ENCODE results near the gene DDX49. TPM values are rescaled to one million over a fixed set of nuclear protein-coding genes. Genes with fewer than 3 reads are reported as not detected.

The DDX49 gene
- total RNA-seq, 4 donors from 2014 or later: 36.1 to 61.0 (median 46.9) TPM

DNA sequence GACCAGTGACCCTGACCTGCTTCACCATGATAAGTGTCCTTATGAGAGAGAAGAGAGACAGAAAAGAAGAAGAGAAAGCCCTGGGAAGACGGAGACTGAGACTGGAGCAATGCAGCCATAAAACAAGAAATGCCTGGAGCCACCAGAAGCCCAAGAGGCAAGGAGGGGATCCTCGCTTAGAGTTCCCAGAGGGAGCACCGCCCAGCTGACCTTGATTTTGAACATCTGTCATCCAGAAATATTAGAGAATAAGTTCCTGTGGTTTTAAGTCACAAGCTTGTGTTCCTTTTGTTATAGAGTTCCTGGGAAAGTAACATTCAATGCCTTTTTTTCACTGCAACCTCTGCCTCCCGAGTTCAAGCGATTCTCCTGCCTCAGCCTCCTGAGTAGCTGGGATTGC lies 43.8 kb upstream of the DDX49 start:
- H3K4me3 ChIP-seq: no peak overlapping the region
- peaks cover 0 to 9% (median 0%) of the 10 kb centered on the region in 3 donors for H3K9me3 ChIP-seq
- 83 to 86% methylated on average over 4 to 5 of the region's 5 CpGs for WGBS, 2 donors (ENCODE audit: low coverage in 1 of 2)
- no peak for TF ChIP-seq EP300 (IDR thresholded peaks at IDR 0.05)
- TF ChIP-seq POLR2AphosphoS5 (IDR thresholded peaks at IDR 0.05): no peak
- TF ChIP-seq, protein P1, sequence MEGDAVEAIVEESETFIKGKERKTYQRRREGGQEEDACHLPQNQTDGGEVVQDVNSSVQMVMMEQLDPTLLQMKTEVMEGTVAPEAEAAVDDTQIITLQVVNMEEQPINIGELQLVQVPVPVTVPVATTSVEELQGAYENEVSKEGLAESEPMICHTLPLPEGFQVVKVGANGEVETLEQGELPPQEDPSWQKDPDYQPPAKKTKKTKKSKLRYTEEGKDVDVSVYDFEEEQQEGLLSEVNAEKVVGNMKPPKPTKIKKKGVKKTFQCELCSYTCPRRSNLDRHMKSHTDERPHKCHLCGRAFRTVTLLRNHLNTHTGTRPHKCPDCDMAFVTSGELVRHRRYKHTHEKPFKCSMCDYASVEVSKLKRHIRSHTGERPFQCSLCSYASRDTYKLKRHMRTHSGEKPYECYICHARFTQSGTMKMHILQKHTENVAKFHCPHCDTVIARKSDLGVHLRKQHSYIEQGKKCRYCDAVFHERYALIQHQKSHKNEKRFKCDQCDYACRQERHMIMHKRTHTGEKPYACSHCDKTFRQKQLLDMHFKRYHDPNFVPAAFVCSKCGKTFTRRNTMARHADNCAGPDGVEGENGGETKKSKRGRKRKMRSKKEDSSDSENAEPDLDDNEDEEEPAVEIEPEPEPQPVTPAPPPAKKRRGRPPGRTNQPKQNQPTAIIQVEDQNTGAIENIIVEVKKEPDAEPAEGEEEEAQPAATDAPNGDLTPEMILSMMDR (IDR thresholded peaks at IDR 0.05): no peak
- no peak for TF ChIP-seq POLR2A (IDR thresholded peaks at IDR 0.05)
- H3K36me3 ChIP-seq: peaks cover 0 to 6% of the 10 kb centered on the region in 2 donors
- no peak for ATAC-seq
- H3K27ac ChIP-seq: no peak overlapping the region
- H3K27me3 ChIP-seq: peaks cover 6% of the 10 kb centered on the region
- no peaks in the 10 kb centered on the region for H3K4me1 ChIP-seq

DNA sequence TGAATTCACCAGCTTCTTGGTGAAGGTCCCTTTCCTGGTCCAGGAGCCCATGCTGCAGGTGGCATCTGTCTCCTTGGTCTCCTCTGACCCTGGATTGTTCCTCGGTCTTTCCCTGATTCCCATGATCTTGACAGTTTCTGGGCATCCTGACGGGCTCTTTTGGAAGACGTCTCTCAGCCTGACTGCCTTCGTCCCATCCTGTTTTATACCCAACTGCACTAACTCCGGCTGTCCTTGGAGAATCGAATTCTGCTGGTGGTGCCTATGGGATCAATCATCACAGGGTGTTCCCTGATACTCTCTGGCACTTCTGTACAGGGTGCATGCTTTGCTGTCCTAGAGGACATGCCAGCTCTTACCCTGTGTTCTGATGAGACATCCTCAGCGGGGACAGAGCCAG lies 42.6 kb upstream of the DDX49 start:
- ATAC-seq: no peak
- H3K9me3 ChIP-seq: peaks cover 0 to 9% (median 0%) of the 10 kb centered on the region in 3 donors
- H3K4me3 ChIP-seq: no peak overlapping the region
- no peaks in the 10 kb centered on the region for H3K4me1 ChIP-seq
- no peak for TF ChIP-seq POLR2AphosphoS5 (IDR thresholded peaks at IDR 0.05)
- TF ChIP-seq POLR2A (IDR thresholded peaks at IDR 0.05): no peak
- TF ChIP-seq, protein P1 (IDR thresholded peaks at IDR 0.05): no peak
- TF ChIP-seq EP300 (IDR thresholded peaks at IDR 0.05): no peak
- no peaks in the 10 kb centered on the region for H3K27me3 ChIP-seq
- H3K27ac ChIP-seq: no peak overlapping the region
- peaks cover 0 to 6% of the 10 kb centered on the region in 2 donors for H3K36me3 ChIP-seq
- WGBS, 2 donors (ENCODE audit: low coverage in 1 of 2): 94 to 100% methylated on average over 1 to 6 of the region's 7 CpGs

DNA sequence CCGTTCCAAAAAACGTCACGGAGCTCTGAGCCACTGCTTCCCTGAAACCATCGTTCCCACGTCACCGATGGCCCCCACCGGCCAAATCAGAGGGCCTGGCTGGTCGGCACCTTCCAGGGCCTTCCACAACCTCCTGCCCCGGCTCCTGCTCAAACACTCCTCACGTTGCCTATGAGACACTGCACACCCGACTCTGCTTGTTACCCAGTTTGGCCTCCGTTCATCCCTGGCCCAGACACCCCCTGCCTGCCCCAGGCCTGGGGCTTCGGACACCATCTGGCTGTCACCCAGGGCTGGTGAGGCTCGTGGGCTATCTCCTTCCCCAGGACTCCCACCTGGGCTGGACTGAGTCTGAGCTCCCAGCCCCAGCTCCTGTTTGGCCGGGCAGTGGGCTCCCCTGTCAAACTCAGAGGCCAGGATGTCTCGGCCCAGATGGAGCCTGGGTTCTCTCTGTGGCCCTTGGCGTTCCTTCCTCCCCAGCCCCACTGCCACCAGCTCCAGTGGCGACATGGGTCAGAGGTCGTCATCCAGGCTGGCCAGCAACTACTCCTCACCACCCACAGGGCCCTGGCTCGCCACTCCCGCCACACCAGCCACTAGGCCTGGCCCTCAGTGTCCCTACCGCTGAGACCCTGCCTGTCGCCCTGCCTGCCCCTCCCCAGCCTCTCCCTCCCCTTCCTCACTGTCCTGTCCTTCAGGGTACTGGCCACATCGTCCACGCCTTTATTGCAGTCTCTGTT lies 41.3 kb upstream of the DDX49 start:
- peaks cover 0 to 6% of the 10 kb centered on the region in 2 donors for H3K36me3 ChIP-seq
- ATAC-seq: peak; percentile 29
- no peak overlapping the region for H3K4me3 ChIP-seq
- 89 to 92% methylated on average over 10 of the region's 25 CpGs for WGBS, 2 donors (ENCODE audit: low coverage in 1 of 2)
- peaks cover 0 to 9% (median 0%) of the 10 kb centered on the region in 3 donors for H3K9me3 ChIP-seq
- TF ChIP-seq POLR2AphosphoS5 (IDR thresholded peaks at IDR 0.05): no peak
- TF ChIP-seq POLR2A (IDR thresholded peaks at IDR 0.05): no peak
- no peak for TF ChIP-seq EP300 (IDR thresholded peaks at IDR 0.05)
- TF ChIP-seq, protein P1 (IDR thresholded peaks at IDR 0.05): no peak
- no peaks in the 10 kb centered on the region for H3K4me1 ChIP-seq
- no peak overlapping the region for H3K27ac ChIP-seq
- H3K27me3 ChIP-seq: no peaks in the 10 kb centered on the region

DNA sequence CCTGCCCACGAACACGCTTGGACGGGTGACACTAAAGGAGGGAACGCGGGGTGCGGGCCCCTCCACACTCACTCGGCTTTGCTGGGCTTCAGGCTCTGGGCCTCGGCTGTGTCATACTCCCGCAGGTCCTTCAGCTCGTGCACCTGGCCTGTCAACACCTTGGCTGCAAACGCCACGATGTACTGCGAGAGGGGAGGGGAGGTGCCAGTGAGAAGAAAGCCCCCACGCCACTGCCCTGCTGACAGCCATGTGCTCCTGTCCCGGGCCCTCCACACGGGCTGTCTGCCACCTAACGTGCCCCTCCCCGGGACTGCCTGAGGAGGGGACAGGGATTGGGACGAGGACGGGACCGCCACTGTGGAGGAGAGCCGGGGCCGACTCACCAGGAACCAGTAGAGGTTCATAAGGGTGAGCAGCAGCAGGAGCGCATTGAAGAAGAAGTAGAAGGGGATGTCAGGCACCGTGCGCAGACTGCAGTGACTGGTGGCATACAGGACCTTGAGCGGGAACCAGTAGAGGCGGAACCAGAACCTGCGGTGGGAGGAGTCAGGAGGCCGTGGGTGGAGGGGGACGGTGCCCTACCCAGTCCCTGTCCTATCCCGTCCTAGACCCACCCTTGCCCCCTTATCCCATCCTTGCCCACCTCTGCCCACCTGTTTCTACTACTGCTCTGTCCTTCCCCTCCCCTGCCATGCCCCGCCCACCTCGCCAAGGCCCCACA lies 40.5 kb upstream of the DDX49 start:
- ATAC-seq: no peak

More for the DNA sequence above, 40.5 kb upstream of the DDX49 start:
- TF ChIP-seq POLR2A (IDR thresholded peaks at IDR 0.05) (no peak), EP300 (IDR thresholded peaks at IDR 0.05) (no peak), POLR2AphosphoS5 (IDR thresholded peaks at IDR 0.05) (no peak)
- TF ChIP-seq, protein P1 (IDR thresholded peaks at IDR 0.05): no peak
- Histone ChIP-seq H3K27me3 (no peaks in the 10 kb centered on the region), H3K4me1 (no peaks in the 10 kb centered on the region), H3K36me3 (peaks cover 0 to 6% of the 10 kb centered on the region in 2 donors), H3K27ac (no peak overlapping the region), H3K4me3 (no peak overlapping the region), H3K9me3 (peaks cover 0 to 9% (median 0%) of the 10 kb centered on the region in 3 donors)
- WGBS, 2 donors (ENCODE audit: low coverage in 1 of 2): 83 to 92% methylated on average over 4 to 5 of the region's 34 CpGs

All from gastroesophageal sphincter (tissue), 4 donors.